ENCODE data around the gene TMUB1. TPM values are rescaled to one million over a fixed set of nuclear protein-coding genes. Genes with fewer than 3 reads are reported as not detected.

Gene TMUB1
- total and polyA plus RNA-seq, 11 donors, result 21.8 to 82.6 (median 37.9) TPM

GRCh38 chr7:151080067-151080521, 3.2 kb downstream of the TMUB1 start:
- WGBS, 4 donors, result 1% methylated on average over 28 to 31 of the region's 31 CpGs
- intact Hi-C loops (cut with DNase I), result loop anchor here in 4 of 10 donors (1.0 to 2.0 kb wide), 3 partner anchors 19 to 21 kb away; partner anchors contain the start of gene SLC4A2 (in 2 of the 4)
- H3K4me1 ChIP-seq, result peaks cover 20 to 71% (median 54%) of the 10 kb centered on the region in 12 donors

GRCh38 chr7:151079199-151079910, 3.9 kb downstream of the TMUB1 start:
- ATAC-seq, result no peak
- no peaks in the 10 kb centered on the region for H3K9me3 ChIP-seq
- no peaks in the 10 kb centered on the region for H3K27me3 ChIP-seq
- peak overlapping the region in 11 of 12 donors; percentile 72 to 99 (median 94) for H3K4me3 ChIP-seq
- WGBS, 4 donors, result 75 to 81% (median 77%) methylated on average over 13 to 27 of the region's 27 CpGs
- H3K4me1 ChIP-seq, result peaks cover 20 to 69% (median 53%) of the 10 kb centered on the region in 12 donors
- peak overlapping the region in 5 of 12 donors; percentile 89 to 99 (median 96) for H3K27ac ChIP-seq
- peak in 1 of 5 donors; percentile 51 for DNase-seq
- H3K36me3 ChIP-seq, result peaks cover 0 to 31% (median 22%) of the 10 kb centered on the region in 9 donors
- TF ChIP-seq POLR2A (IDR thresholded peaks at IDR 0.05), result no peak
- no peak for TF ChIP-seq CTCF (IDR thresholded peaks at IDR 0.05)
- intact Hi-C loops (cut with DNase I), result loop anchor here in 1 of 10 donors (1.0 kb wide), 1 partner anchor 16 kb away; no protein-coding TSS in a partner anchor

More at GRCh38 chr7:151080067-151080521, 3.2 kb downstream of the TMUB1 start:
- Histone ChIP-seq H3K36me3 (peaks cover 0 to 23% (median 14%) of the 10 kb centered on the region in 9 donors), H3K9me3 (no peaks in the 10 kb centered on the region), H3K4me3 (peak overlapping the region; percentile 72 to 99 (median 94)), H3K27ac (peak overlapping the region; percentile 85 to 99 (median 94)), H3K27me3 (no peaks in the 10 kb centered on the region)
- TF ChIP-seq POLR2A (IDR thresholded peaks at IDR 0.05), result no peak
- TF ChIP-seq CTCF (IDR thresholded peaks at IDR 0.05), result no peak
- ATAC-seq (peak in 2 of 4 donors; percentile 2), DNase-seq (peak in 2 of 5 donors; percentile 25 to 69)

GRCh38 chr7:151078233-151079040, 4.9 kb downstream of the TMUB1 start:
- peaks cover 0 to 40% (median 31%) of the 10 kb centered on the region in 9 donors for H3K36me3 ChIP-seq
- no peaks in the 10 kb centered on the region for H3K9me3 ChIP-seq
- intact Hi-C loops (cut with DNase I), result loop anchor here in 1 of 10 donors (1.0 kb wide), 1 partner anchor 15 kb away; no protein-coding TSS in a partner anchor
- DNase-seq (no peak), ATAC-seq (no peak)
- TF ChIP-seq POLR2A (IDR thresholded peaks at IDR 0.05) (no peak), CTCF (IDR thresholded peaks at IDR 0.05) (no peak)
- 21 to 28% (median 25%) methylated on average over 18 to 22 of the region's 22 CpGs for WGBS, 4 donors
- H3K27me3 ChIP-seq, result no peaks in the 10 kb centered on the region
- H3K27ac ChIP-seq, result peak overlapping the region in 8 of 12 donors; percentile 1 to 63 (median 48)
- H3K4me1 ChIP-seq, result peaks cover 20 to 63% (median 47%) of the 10 kb centered on the region in 12 donors
- peak overlapping the region in 2 of 12 donors; percentile 18 to 72 for H3K4me3 ChIP-seq

Data from heart left ventricle (tissue), 16 donors.